ENCODE results near the gene SOX6. TPM values are rescaled to one million over a fixed set of nuclear protein-coding genes. Genes with fewer than 3 reads are reported as not detected.

SOX6 gene
- total RNA-seq, 2 experiments from 2014 or later, result not detected

DNA sequence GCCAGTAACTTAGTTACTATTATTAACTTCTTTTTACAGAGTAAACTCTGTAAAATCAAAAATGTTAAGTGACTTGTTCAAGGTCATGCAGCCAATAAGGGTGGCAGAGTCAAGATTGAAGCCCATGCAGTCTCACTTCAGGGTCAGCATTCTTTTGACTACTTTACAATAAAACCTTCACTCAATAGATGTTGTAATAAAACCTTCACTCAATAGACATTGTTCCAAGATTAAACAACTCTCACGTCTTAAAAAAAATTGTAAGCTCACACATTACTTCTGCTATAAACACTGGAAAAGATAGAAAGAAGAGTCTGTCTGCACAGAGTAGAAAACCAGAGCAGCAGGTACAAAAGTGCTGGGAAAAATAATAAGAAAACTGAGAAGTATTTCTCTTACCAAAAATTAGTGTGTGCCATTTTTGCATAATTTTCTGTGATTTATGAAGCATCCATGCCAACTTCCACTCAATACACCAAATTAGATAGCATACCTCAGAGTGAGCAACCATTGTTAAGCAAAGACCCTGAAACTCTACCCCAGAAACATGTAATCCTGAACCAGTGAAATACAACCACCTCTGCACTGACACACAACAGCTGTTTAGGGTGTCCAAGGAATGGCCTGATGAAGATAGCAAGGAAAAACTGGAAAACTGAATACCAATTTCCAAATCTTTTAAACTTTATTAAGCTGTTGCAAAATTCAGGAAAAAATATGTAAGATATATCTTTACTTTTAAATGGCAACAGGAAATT is 4.9 kb upstream of the SOX6 start:
- ATAC-seq (no peak), DNase-seq (no peak)
- H3K4me1 Mint-ChIP-seq (ENCODE audit: low read depth), result no peaks in the 10 kb centered on the region
- ChIA-PET POLR2A (no interaction called here), CTCF (no interaction called here)
- H3K27ac Mint-ChIP-seq, result no peak overlapping the region
- H3K27me3 Mint-ChIP-seq (ENCODE audit: low read depth), result no peaks in the 10 kb centered on the region
- H3K4me3 Mint-ChIP-seq, result no peak overlapping the region
- H3K9me3 Mint-ChIP-seq (ENCODE audit: insufficient read depth), result peaks cover 4% of the 10 kb centered on the region
- H3K36me3 Mint-ChIP-seq (ENCODE audit: low read depth), result no peaks in the 10 kb centered on the region

GRCh38 chr11:16359369-16359768 is 3.0 kb upstream of the SOX6 start:
- POLR2A ChIA-PET, result no interaction called here
- Mint-ChIP-seq H3K4me1 (ENCODE audit: low read depth) (no peaks in the 10 kb centered on the region), H3K27me3 (ENCODE audit: low read depth) (no peaks in the 10 kb centered on the region), H3K4me3 (no peak overlapping the region), H3K27ac (no peak overlapping the region), H3K36me3 (ENCODE audit: low read depth) (no peaks in the 10 kb centered on the region), H3K9me3 (ENCODE audit: insufficient read depth) (peaks cover 4% of the 10 kb centered on the region)
- no peak for DNase-seq
- CTCF ChIA-PET, result no interaction called here
- no peak for ATAC-seq

DNA sequence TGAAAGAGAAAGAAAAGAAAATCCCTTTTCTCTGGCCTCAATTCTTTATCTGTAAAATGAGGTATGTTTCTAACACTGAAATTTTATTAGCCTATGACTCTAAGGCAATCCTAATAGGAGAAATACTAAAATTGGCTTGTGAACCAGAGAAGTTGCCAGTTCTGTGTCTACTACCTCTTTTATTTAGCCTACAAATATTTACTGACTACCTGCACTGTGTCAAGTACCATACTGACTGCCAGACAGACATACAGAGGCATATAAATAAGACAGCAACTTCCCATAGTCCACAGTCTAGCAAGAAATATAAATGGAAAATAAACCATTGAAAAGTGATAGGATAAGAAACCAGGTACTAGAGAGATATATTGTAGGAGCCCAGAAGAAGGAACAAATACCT is 2.4 kb upstream of the SOX6 start:
- Mint-ChIP-seq H3K4me3 (no peak overlapping the region), H3K27me3 (ENCODE audit: low read depth) (no peaks in the 10 kb centered on the region), H3K4me1 (ENCODE audit: low read depth) (no peaks in the 10 kb centered on the region), H3K36me3 (ENCODE audit: low read depth) (no peaks in the 10 kb centered on the region), H3K27ac (no peak overlapping the region), H3K9me3 (ENCODE audit: insufficient read depth) (peaks cover 4% of the 10 kb centered on the region)
- POLR2A ChIA-PET, result no interaction called here
- no peak for ATAC-seq
- CTCF ChIA-PET, result no interaction called here
- DNase-seq, result no peak

DNA sequence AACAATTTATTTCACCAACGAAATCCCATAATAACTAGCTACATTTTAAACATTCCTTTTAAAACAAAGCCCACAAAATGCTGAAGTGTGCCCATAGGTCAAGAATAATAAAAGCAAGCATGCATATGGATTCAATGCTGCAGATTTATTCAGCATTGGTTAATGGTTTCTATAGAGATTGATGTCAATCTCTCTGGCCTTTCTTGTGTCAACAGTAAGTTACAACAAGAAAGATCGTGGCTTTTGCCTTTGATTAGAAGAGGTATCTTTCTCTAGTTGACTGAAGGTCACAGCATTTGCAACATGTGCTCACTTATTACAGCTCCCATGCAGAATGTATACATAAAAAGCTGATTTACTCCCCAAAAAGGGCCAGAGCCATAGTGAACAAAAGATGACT is 1.4 kb upstream of the SOX6 start:
- Mint-ChIP-seq H3K36me3 (ENCODE audit: low read depth) (no peaks in the 10 kb centered on the region), H3K27me3 (ENCODE audit: low read depth) (no peaks in the 10 kb centered on the region), H3K4me1 (ENCODE audit: low read depth) (no peaks in the 10 kb centered on the region), H3K9me3 (ENCODE audit: insufficient read depth) (peaks cover 4% of the 10 kb centered on the region), H3K4me3 (no peak overlapping the region), H3K27ac (no peak overlapping the region)
- DNase-seq (no peak), ATAC-seq (no peak)
- POLR2A ChIA-PET, result no interaction called here
- CTCF ChIA-PET, result no interaction called here

DNA sequence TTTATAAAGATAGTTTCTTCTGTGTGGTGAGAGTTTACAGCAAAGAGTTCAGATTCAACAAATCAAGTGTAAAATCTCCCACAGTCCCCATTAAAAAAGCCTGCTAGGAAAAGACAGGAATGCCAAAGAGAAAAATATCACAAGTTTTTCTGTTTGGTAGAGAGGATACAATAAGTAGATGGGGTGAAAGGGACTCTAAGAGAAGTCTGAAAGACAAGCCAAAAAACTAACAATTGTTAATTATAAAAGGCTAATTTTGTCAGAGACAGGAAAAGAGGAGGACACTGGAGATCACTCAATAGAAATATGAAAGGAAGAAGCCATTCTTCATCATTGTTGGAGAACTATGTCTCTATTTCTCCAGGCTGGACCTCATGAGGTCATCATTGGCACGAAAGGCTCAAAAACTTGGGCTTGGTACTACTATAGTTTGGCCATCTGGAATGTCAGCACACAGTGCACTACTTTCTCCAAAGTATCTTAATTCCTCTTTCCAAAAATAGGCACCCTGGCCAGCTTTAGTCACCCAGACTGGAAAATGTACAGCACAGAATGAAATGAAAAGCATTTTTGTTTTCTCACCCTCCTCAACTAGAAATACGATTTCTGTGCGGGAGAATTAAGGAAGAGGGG is 531 bp upstream of the SOX6 start:
- Mint-ChIP-seq H3K4me1 (ENCODE audit: low read depth) (no peaks in the 10 kb centered on the region), H3K9me3 (ENCODE audit: insufficient read depth) (no peaks in the 10 kb centered on the region), H3K36me3 (ENCODE audit: low read depth) (no peaks in the 10 kb centered on the region), H3K27ac (no peak overlapping the region), H3K4me3 (no peak overlapping the region), H3K27me3 (ENCODE audit: low read depth) (no peaks in the 10 kb centered on the region)
- ChIA-PET POLR2A (no interaction called here), CTCF (no interaction called here)
- no peak for ATAC-seq
- DNase-seq, result no peak

DNA sequence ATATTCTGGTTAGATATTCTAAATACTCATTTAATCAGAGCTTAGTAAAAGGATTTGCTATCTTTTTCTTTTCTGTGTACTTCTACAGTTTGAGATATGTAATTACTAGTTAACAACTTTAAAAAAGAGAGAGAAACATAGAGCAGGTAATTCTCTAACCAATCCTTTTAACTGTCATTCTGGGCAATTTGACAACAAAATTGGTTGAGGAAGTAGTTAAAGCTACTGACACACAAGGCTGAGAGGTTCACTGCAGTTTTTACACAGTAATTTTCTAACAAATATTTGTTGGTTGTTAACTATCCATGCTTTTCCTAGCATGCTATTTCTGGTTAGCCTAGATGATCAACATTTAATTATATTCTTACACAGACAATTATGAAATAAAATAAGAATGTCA is 3.6 kb downstream of the SOX6 start:
- H3K36me3 Mint-ChIP-seq (ENCODE audit: low read depth), result no peaks in the 10 kb centered on the region
- POLR2A ChIA-PET, result no interaction called here
- no peaks in the 10 kb centered on the region for H3K27me3 Mint-ChIP-seq (ENCODE audit: low read depth)
- ATAC-seq (no peak), DNase-seq (no peak)
- H3K9me3 Mint-ChIP-seq (ENCODE audit: insufficient read depth), result no peaks in the 10 kb centered on the region
- CTCF ChIA-PET, result no interaction called here
- no peaks in the 10 kb centered on the region for H3K4me1 Mint-ChIP-seq (ENCODE audit: low read depth)
- no peak overlapping the region for H3K27ac Mint-ChIP-seq
- no peak overlapping the region for H3K4me3 Mint-ChIP-seq

- POLR2A ChIA-PET, result no interaction called here
- Mint-ChIP-seq H3K4me1 (ENCODE audit: low read depth) (no peaks in the 10 kb centered on the region), H3K4me3 (no peak overlapping the region), H3K9me3 (ENCODE audit: insufficient read depth) (no peaks in the 10 kb centered on the region), H3K36me3 (ENCODE audit: low read depth) (no peaks in the 10 kb centered on the region), H3K27ac (no peak overlapping the region), H3K27me3 (ENCODE audit: low read depth) (no peaks in the 10 kb centered on the region)
- no peak for ATAC-seq
- no peak for DNase-seq
- CTCF ChIA-PET, result no interaction called here
Measured at GRCh38 chr11:16350125-16350524, 6.2 kb downstream of the SOX6 start.

DNA sequence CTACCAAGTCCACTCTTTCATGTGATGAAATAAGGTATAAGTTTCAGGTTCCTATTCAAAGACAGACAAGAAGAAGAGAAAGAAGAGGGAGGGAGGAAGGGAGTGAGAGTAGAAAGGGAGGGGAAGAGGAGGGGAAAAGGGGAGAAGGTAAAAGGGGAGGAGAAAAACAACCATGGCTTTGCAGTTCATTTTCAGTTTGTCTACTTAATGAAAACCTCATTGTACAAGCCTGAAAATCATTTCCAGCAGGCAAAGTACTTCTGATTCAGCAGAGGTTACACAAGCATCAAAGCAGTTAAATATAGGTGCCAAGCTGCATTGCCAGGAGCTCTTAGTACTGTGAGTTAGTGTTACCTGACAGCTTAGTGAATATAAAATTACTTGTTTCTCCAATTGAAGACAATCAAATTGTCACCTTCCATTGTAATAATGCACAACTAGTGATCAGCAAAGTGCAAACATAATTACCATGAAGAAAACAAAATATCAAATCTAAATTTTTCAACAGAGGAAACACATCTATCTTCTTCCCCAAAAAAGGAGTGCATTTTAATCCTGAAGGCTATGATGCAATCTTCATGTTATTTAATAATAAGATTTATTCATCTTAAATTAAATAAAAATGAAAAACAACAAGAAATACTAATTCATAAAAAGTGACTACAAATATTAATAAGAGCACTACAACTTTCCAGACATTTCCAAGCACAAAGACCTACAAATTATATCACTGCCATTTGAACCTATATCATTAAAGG is 8.2 kb downstream of the SOX6 start:
- ChIA-PET CTCF (no interaction called here), POLR2A (no interaction called here)
- DNase-seq (no peak), ATAC-seq (no peak)
- no peaks in the 10 kb centered on the region for H3K36me3 Mint-ChIP-seq (ENCODE audit: low read depth)
- H3K27ac Mint-ChIP-seq, result no peak overlapping the region
- no peak overlapping the region for H3K4me3 Mint-ChIP-seq
- H3K4me1 Mint-ChIP-seq (ENCODE audit: low read depth), result no peaks in the 10 kb centered on the region
- no peaks in the 10 kb centered on the region for H3K9me3 Mint-ChIP-seq (ENCODE audit: insufficient read depth)
- no peaks in the 10 kb centered on the region for H3K27me3 Mint-ChIP-seq (ENCODE audit: low read depth)

DNA sequence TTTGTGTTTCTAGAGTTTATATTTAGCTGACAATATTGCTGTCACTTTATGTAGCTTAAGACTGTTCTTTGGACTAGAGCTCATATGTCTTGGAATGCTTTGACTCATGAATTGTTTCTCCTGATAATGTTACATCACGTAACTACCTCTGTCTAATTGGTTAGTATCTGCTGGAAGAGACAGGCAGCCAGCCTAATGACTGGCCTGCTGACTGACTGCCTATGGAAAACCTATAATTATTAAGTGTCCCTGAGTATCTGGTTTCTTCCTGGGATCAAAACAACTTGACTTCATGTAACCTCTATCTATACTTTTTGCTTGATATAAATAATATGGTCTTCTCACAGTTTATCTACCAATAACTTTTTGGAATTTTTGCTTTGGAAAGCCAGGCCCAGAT is 9.4 kb downstream of the SOX6 start:
- Mint-ChIP-seq H3K4me1 (ENCODE audit: low read depth) (no peaks in the 10 kb centered on the region), H3K4me3 (no peak overlapping the region), H3K36me3 (ENCODE audit: low read depth) (no peaks in the 10 kb centered on the region), H3K27me3 (ENCODE audit: low read depth) (no peaks in the 10 kb centered on the region), H3K9me3 (ENCODE audit: insufficient read depth) (no peaks in the 10 kb centered on the region), H3K27ac (no peak overlapping the region)
- CTCF ChIA-PET, result no interaction called here
- ATAC-seq (no peak), DNase-seq (no peak)
- POLR2A ChIA-PET, result no interaction called here

- no peaks in the 10 kb centered on the region for H3K9me3 Mint-ChIP-seq (ENCODE audit: insufficient read depth)
- ATAC-seq (no peak), DNase-seq (no peak)
- no peaks in the 10 kb centered on the region for H3K36me3 Mint-ChIP-seq (ENCODE audit: low read depth)
- ChIA-PET POLR2A (no interaction called here), CTCF (no interaction called here)
- peaks cover 3% of the 10 kb centered on the region for H3K4me1 Mint-ChIP-seq (ENCODE audit: low read depth)
- no peaks in the 10 kb centered on the region for H3K27me3 Mint-ChIP-seq (ENCODE audit: low read depth)
- no peak overlapping the region for H3K4me3 Mint-ChIP-seq
- H3K27ac Mint-ChIP-seq, result no peak overlapping the region
Measured at GRCh38 chr11:16341853-16342252, 14.5 kb downstream of the SOX6 start.

DNA sequence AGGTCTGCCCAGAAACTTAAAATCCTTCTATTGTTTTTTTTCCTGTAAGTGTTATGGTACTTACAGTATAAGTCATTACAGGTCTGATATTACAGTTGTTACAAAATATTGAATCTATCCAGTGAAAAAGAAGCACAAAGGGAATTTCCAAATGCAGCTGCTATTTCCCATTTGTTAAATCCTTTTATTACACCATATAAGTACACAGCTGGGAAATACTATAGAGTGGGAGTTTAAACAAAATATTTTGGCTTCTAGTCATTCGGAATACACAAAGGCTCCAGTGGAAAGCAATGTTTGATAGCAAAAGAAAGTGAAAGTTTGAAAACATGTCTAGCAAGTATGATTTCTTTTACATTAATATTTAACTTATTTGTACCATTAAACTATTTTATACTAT is 18.0 kb downstream of the SOX6 start:
- ATAC-seq, result no peak
- CTCF ChIA-PET, result no interaction called here
- Mint-ChIP-seq H3K4me1 (ENCODE audit: low read depth) (peaks cover 3% of the 10 kb centered on the region), H3K27me3 (ENCODE audit: low read depth) (no peaks in the 10 kb centered on the region), H3K27ac (no peak overlapping the region), H3K36me3 (ENCODE audit: low read depth) (no peaks in the 10 kb centered on the region), H3K4me3 (no peak overlapping the region), H3K9me3 (ENCODE audit: insufficient read depth) (no peaks in the 10 kb centered on the region)
- DNase-seq, result no peak
- POLR2A ChIA-PET, result no interaction called here

GRCh38 chr11:16337421-16338213 is 18.7 kb downstream of the SOX6 start:
- Mint-ChIP-seq H3K36me3 (ENCODE audit: low read depth) (no peaks in the 10 kb centered on the region), H3K27me3 (ENCODE audit: low read depth) (no peaks in the 10 kb centered on the region), H3K9me3 (ENCODE audit: insufficient read depth) (no peaks in the 10 kb centered on the region), H3K4me1 (ENCODE audit: low read depth) (peaks cover 3% of the 10 kb centered on the region), H3K4me3 (no peak overlapping the region), H3K27ac (no peak overlapping the region)
- ChIA-PET POLR2A (no interaction called here), CTCF (no interaction called here)
- ATAC-seq, result no peak
- DNase-seq, result no peak
